Common myeloid progenitor, CD34-positive (primary cell): Measurements from ENCODE around the gene ARHGAP10.

ENCODE experiments used
- CTCF ChIA-PET: fragments of 350-600 bp; sonication (Branson Sonifier 250); formaldehyde crosslinking; loops from one replicate; lab custom pipeline; 2021; ENCODE audit warnings: antibody characterized with exemption; lab: Charles Lee
- POLR2A ChIA-PET: fragments of 350-600 bp; sonication (Branson Sonifier 250); formaldehyde crosslinking; loops from one replicate; lab custom pipeline; 2021; ENCODE audit warnings: antibody characterized with exemption; lab: Charles Lee
- DNase-seq, 3 donors: peaks; one replicate each; pipeline versions ENCODE4 v3.0.0 to v3.0.0-alpha.2; 2013
- H3K27ac ChIP-seq, 2 experiments: 1 replicate in 1 of 2; 2 replicates in 1 of 2; pipeline ENCODE4 v1.7.0; 2013; ENCODE audit warnings: inconsistent platforms in 2 of 2, low read length in 2 of 2, mild to moderate bottlenecking in 2 of 2, low read depth in 1 of 2, moderate library complexity in 1 of 2; ENCODE audit not compliant: severe bottlenecking in 2 of 2, insufficient read depth in 1 of 2, poor library complexity in 1 of 2
- H3K27me3 ChIP-seq, 5 experiments: replicated peaks in 2 of 5; 1 replicate in 3 of 5; 2 replicates in 2 of 5; pipeline versions ENCODE4 v1.6.1 to v1.7.0; 2013; ENCODE audit warnings: low read length in 4 of 5, mild to moderate bottlenecking in 2 of 5, moderate library complexity in 2 of 5, inconsistent platforms in 1 of 5; ENCODE audit not compliant: insufficient read depth in 5 of 5, control insufficient read depth in 4 of 5
- H3K36me3 ChIP-seq, 4 experiments: 1 replicate in 2 of 4; 2 replicates in 2 of 4; pipeline versions ENCODE4 v1.6.1 to v1.7.0; 2013; ENCODE audit warnings: low read length in 3 of 4, control low read depth in 1 of 4, mild to moderate bottlenecking in 1 of 4; ENCODE audit not compliant: control insufficient read depth in 4 of 4, insufficient read depth in 4 of 4
- H3K4me1 ChIP-seq, 4 experiments: 1 replicate in 3 of 4; 2 replicates in 1 of 4; pipeline versions ENCODE4 v1.6.1 to v1.7.1; 2013; ENCODE audit warnings: low read length in 3 of 4, mild to moderate bottlenecking in 3 of 4, control low read depth in 1 of 4, inconsistent platforms in 1 of 4, moderate library complexity in 1 of 4; ENCODE audit not compliant: control insufficient read depth in 4 of 4, insufficient read depth in 4 of 4; ENCODE audit errors: control extremely low read depth in 1 of 4
- H3K4me3 ChIP-seq, 7 experiments: 1 replicate in 4 of 7; 2 replicates in 3 of 7; pipeline versions ENCODE4 v1.5.1 to v1.7.0; 2013; ENCODE audit warnings: mild to moderate bottlenecking in 7 of 7, low read length in 6 of 7, moderate library complexity in 6 of 7, inconsistent platforms in 2 of 7, low read depth in 2 of 7, control low read depth in 1 of 7; ENCODE audit not compliant: insufficient read depth in 4 of 7, control insufficient read depth in 1 of 7; ENCODE audit errors: extremely low read depth in 1 of 7
- H3K9me3 ChIP-seq, 5 experiments: 1 replicate in 4 of 5; 2 replicates in 1 of 5; pipeline versions ENCODE4 v1.6.1 to v1.7.1; 2013; ENCODE audit warnings: low read length in 4 of 5, mild to moderate bottlenecking in 2 of 5, inconsistent platforms in 1 of 5, low read depth in 1 of 5, moderate library complexity in 1 of 5; ENCODE audit not compliant: control insufficient read depth in 4 of 5, insufficient read depth in 2 of 5; ENCODE audit errors: control extremely low read depth in 1 of 5
- WGBS: methylation state at CpG from one replicate; pipeline ENCODE4 v1.1.5; 2013; ENCODE audit not compliant: insufficient coverage; 5-methylcytosine and 5-hydroxymethylcytosine counted together

Gene ARHGAP10

GRCh38 chr4:148004228-148004857 is 272.5 kb downstream of the ARHGAP10 start:
- H3K27me3 ChIP-seq = no peaks in the 10 kb centered on the region
- POLR2A ChIA-PET = no interaction called here
- CTCF ChIA-PET = interaction anchor here (0.8 kb wide), 1 partner anchor 18 kb away, joined by 3 read pairs; no protein-coding TSS in a partner anchor
- no peak overlapping the region for H3K4me3 ChIP-seq
- H3K4me1 ChIP-seq = peaks cover 2 to 25% (median 6%) of the 10 kb centered on the region in 4 experiments
- H3K36me3 ChIP-seq = no peaks in the 10 kb centered on the region
- no peaks in the 10 kb centered on the region for H3K9me3 ChIP-seq
- 21% methylated on average over 5 of the region's 6 CpGs for WGBS
- peak in 2 of 3 donors; percentile 42 to 47 for DNase-seq
- H3K27ac ChIP-seq = no peak overlapping the region

- Histone ChIP-seq H3K36me3 (no peaks in the 10 kb centered on the region), H3K4me1 (peaks cover 2 to 25% (median 6%) of the 10 kb centered on the region in 4 experiments), H3K4me3 (no peak overlapping the region), H3K27ac (no peak overlapping the region), H3K9me3 (no peaks in the 10 kb centered on the region), H3K27me3 (no peaks in the 10 kb centered on the region)
- ChIA-PET CTCF (interaction anchor here (1.1 kb wide), 1 partner anchor 21 kb away, joined by 3 read pairs; no protein-coding TSS in a partner anchor), POLR2A (no interaction called here)
- 93% methylated on average over 11 of the region's 11 CpGs for WGBS
- DNase-seq = no peak
Observed at GRCh38 chr4:148006001-148006400, 274.1 kb downstream of the ARHGAP10 start.

- no peak overlapping the region for H3K4me3 ChIP-seq
- no peaks in the 10 kb centered on the region for H3K27me3 ChIP-seq
- H3K27ac ChIP-seq = no peak overlapping the region
- WGBS = 75% methylated on average over 6 of the region's 7 CpGs
- ChIA-PET POLR2A (no interaction called here), CTCF (no interaction called here)
- peaks cover 2 to 25% (median 6%) of the 10 kb centered on the region in 4 experiments for H3K4me1 ChIP-seq
- H3K36me3 ChIP-seq = no peaks in the 10 kb centered on the region
- peak in 2 of 3 donors; percentile 24 to 33 for DNase-seq
- no peaks in the 10 kb centered on the region for H3K9me3 ChIP-seq
Observed at GRCh38 chr4:148007314-148007760, 275.4 kb downstream of the ARHGAP10 start.

GRCh38 chr4:148007792-148008191 is 275.9 kb downstream of the ARHGAP10 start:
- H3K4me1 ChIP-seq = peaks cover 2 to 25% (median 6%) of the 10 kb centered on the region in 4 experiments
- H3K36me3 ChIP-seq = no peaks in the 10 kb centered on the region
- 40% methylated on average over 3 of the region's 3 CpGs for WGBS
- no peak overlapping the region for H3K4me3 ChIP-seq
- DNase-seq = peak in 2 of 3 donors; percentile 46 to 51
- no peak overlapping the region for H3K27ac ChIP-seq
- ChIA-PET CTCF (no interaction called here), POLR2A (no interaction called here)
- H3K27me3 ChIP-seq = no peaks in the 10 kb centered on the region
- H3K9me3 ChIP-seq = no peaks in the 10 kb centered on the region

- 8% methylated on average over 2 of the region's 2 CpGs for WGBS
Observed at GRCh38 chr4:148015058-148015457, 283.2 kb downstream of the ARHGAP10 start.

GRCh38 chr4:148015468-148015867 is 283.6 kb downstream of the ARHGAP10 start:
- Histone ChIP-seq H3K9me3 (no peaks in the 10 kb centered on the region), H3K36me3 (no peaks in the 10 kb centered on the region), H3K4me3 (no peak overlapping the region), H3K27me3 (no peaks in the 10 kb centered on the region), H3K27ac (no peak overlapping the region), H3K4me1 (peaks cover 0 to 16% (median 4%) of the 10 kb centered on the region in 4 experiments)
- WGBS = 95% methylated on average over 8 of the region's 8 CpGs
- ChIA-PET POLR2A (no interaction called here), CTCF (no interaction called here)
- DNase-seq = no peak

More at GRCh38 chr4:148015058-148015457, 283.2 kb downstream of the ARHGAP10 start:
- H3K36me3 ChIP-seq = no peaks in the 10 kb centered on the region
- peaks cover 0 to 16% (median 4%) of the 10 kb centered on the region in 4 experiments for H3K4me1 ChIP-seq
- ChIA-PET POLR2A (no interaction called here), CTCF (no interaction called here)
- H3K9me3 ChIP-seq = no peaks in the 10 kb centered on the region
- H3K27me3 ChIP-seq = no peaks in the 10 kb centered on the region
- no peak overlapping the region for H3K27ac ChIP-seq
- H3K4me3 ChIP-seq = no peak overlapping the region
- peak in 2 of 3 donors; percentile 56 to 62 for DNase-seq

GRCh38 chr4:148016063-148016637 is 284.3 kb downstream of the ARHGAP10 start:
- POLR2A ChIA-PET = no interaction called here
- Histone ChIP-seq H3K4me1 (peaks cover 0 to 16% (median 4%) of the 10 kb centered on the region in 4 experiments), H3K36me3 (no peaks in the 10 kb centered on the region), H3K27me3 (no peaks in the 10 kb centered on the region), H3K27ac (no peak overlapping the region), H3K4me3 (no peak overlapping the region), H3K9me3 (no peaks in the 10 kb centered on the region)
- CTCF ChIA-PET = interaction anchor here (0.6 kb wide), 1 partner anchor 10 kb away, joined by 3 read pairs; no protein-coding TSS in a partner anchor
- WGBS = 100% methylated on average over 5 of the region's 6 CpGs
- DNase-seq = no peak
